Stomach (tissue), 4 donors: ENCODE data around the gene FAM222B.

Source experiments
- CTCF ChIP-seq, 7 experiments: fragments of 450-650 bp in 4 of 7; fragments of 200-600 bp in 3 of 7; sonication (generic) in 3 of 7; IDR thresholded peaks; one replicate each; pipeline ENCODE4 v1.5.1; 2016 to 2019; ENCODE audit warnings: antibody characterized with exemption in 7 of 7, control low read depth in 2 of 7, mild to moderate bottlenecking in 1 of 7
- POLR2A ChIP-seq, 4 donors: fragments of 450-650 bp; IDR thresholded peaks; one replicate each; pipeline ENCODE4 v1.6.1; 2016; ENCODE audit warnings: antibody characterized with exemption in 4 of 4, control low read depth in 2 of 4, mild to moderate bottlenecking in 1 of 4, moderate library complexity in 1 of 4

GRCh38 chr17:28751600-28752366 is 90.8 kb downstream of the FAM222B start:
- TF ChIP-seq CTCF (IDR thresholded peaks at IDR 0.05) (no peak), POLR2A (IDR thresholded peaks at IDR 0.05) (no peak)
